GM20431 (cell line): ENCODE data around the gene SMYD3.
"Not testable (repeated sequence)": the region's sequence is repeated elsewhere in the genome, so short reads cannot be mapped to it uniquely, and the experiment has no call there.

Experiments
- in situ Hi-C: fragments of 300-500 bp; cut with MseI, MboI; formaldehyde crosslinking; loops from one replicate; pipeline ENCODE4 v1.15.0; 2020; ENCODE audit warnings: low sequenced_read_pairs; ENCODE audit not compliant: unreplicated experiment

Gene SMYD3

DNA sequence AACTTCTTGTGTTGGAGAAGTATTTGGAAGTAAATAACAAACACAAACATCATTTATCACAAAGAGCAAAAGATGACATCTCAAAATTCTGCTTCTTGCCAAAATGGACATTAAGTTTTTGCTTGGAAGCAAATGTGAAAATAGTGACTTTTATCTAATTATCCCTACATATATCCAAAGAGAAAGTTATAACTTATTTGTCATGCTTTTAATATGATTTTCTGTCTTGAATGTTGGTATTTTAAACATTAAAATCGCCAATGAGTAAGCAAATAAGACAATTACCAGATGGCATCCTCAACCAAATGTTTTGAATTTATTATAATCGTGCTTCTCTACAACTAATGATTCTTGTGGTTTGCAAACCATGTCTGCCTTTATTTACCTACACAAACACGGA is 758.0 kb downstream of the SMYD3 start:
- in situ Hi-C loops: no loop called here

DNA sequence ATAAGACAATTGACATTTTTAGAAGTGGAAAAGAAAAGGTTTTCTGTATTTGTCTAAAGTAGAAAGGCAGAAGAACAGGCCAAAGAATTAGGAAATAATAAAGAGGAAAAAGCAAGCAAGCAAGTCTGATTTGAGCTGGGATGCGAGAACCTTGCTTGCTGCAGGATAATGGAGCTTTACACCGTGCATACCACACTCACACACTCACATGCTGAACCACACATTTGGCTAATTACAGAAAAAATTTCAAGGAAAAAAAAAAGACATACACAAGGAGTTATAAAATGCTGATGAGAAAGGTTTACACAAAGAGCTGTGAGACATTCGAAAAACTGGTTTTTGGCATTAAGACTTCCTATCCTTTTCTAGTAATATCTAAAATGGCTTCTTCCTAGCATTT is 758.4 kb downstream of the SMYD3 start:
- in situ Hi-C loops: no loop called here

DNA sequence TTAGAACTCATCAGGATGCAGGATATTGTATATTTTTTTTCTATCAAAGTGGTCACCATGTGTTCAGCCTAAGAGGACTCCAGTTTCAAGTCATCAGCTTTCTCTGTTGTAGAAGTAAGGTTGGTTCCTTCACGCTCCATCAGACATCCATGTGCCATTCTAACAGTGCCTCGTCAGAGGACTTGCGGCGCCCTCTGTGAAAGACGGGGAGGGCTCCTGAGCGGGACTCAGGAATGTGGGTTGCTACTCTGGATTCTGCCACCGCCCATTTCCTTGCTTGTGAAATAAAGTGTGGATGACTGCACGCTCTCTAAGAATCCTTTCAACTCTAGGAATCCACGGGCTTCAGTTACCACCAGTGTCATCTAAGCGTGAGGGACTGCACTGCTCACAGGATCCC is 758.8 kb downstream of the SMYD3 start:
- in situ Hi-C loops: no loop called here

GRCh38 chr1:245742896-245743295 is 764.2 kb downstream of the SMYD3 start:
- in situ Hi-C loops: no loop called here

DNA sequence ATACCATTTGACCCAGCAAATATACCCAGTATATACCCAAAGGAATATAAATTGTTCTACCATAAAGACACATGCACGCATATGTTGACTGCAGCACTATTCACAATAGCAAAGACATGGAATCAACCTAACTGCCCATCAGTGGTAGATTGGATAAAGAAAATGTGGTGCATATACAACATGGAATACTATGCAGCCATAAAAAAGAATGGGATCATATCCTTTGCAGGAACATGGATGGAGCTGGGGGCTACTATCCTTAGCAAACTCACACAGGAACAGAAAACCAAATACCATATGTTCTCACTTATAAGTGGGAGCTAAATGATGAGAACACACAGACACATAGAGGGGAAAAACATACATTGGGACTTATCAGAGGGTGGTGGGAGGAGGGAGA is 766.7 kb downstream of the SMYD3 start:
- in situ Hi-C loops: not testable (repeated sequence)

- in situ Hi-C loops: no loop called here
Measured at GRCh38 chr1:245730801-245731200, 776.3 kb downstream of the SMYD3 start.

DNA sequence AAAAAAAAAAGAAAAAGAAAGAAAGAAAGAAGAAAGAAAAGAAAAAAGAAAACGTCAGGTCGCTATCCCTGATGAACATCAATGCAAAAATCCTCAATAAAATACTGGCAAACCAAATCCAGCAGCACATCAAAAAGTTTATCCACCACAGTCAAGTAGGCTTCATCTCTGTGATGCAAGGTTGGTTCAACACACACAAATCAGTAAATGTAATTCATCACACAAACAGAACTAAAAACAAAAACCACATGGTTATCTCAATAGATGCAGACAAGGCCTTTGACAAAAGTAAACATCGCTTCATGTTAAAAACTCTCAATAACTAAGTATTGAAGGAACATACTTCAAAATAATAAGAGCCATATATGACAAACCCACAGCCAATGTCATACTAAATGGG is 779.0 kb downstream of the SMYD3 start:
- in situ Hi-C loops: not testable (repeated sequence)

DNA sequence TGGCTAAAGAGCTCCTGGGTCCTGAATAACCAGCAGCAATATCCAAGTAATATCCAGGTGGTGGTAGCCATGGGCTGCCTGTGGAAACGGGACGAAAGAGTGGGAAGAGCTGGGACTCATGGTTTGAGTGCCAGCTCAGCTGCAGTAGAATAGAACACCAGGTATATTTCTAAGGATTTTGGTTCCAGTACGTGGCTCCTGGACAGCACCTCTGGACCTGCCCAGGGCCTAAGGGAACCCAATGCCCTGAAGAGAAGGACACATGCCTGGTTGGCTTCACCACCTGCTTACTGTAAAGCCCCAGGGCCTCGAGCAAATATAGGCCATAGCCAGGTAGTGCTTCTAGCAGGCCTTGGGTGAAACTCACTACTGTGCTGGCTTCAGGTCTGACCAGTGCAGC is 785.6 kb downstream of the SMYD3 start:
- in situ Hi-C loops: no loop called here

DNA sequence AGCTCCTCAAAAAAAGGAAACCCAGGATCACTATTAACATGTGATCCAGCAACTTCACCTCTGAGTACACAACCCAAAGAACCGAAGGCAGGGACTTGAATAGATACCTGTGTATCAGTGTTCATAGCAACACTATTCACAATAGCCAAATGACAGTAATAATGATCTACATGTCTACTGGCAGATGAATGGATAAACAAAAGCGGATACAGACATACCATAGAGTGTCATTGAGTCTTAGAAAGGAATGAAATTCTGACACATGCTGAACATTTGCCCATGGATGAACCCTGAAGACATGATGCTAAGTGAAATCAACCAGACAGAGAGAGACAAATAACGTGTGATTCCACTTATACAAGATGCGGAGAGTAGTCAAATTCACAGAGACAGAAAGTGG is 788.1 kb downstream of the SMYD3 start:
- in situ Hi-C loops: no loop called here

DNA sequence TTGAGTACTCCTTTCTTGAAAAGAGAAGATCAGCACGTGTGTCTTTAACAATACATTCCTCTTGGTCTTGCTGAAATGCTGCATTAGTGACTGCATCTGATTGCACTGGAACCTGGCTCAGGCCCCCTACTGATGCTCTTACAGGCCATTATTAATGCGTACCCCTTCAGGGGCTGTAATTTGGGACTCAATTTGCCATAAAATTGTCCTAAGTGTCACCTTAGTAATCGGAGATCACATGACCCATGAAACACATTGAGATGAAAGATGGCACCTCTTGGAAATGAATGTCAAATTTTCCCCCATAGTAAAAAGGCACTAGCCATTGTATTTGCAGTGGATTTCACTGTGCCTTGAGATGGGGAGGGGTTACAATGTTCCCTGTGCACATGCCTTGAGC is 789.0 kb downstream of the SMYD3 start:
- in situ Hi-C loops: no loop called here

GRCh38 chr1:245717611-245718010 is 789.5 kb downstream of the SMYD3 start:
- in situ Hi-C loops: no loop called here

GRCh38 chr1:245716561-245716960 is 790.5 kb downstream of the SMYD3 start:
- in situ Hi-C loops: no loop called here

DNA sequence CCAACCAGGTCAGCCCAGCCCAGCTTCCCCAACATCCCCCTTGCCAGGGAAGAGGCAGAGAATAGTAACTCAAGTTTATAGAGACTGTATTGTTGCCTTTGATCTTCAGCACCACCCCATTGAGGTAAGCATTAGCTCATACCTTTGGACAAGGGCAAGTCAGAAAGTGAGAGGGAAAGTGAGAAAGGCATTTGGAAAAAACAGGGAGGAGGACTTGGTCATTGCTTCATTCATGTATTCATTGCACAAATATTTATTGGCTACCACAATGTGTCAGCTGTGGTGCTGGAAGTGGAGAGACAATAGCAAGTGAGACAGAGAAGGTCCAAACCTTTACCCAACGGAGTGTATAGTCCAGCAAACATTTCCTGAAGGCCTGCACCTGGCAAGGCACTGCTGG is 791.1 kb downstream of the SMYD3 start:
- in situ Hi-C loops: no loop called here

- in situ Hi-C loops: no loop called here
Measured at GRCh38 chr1:245715291-245715701, 791.8 kb downstream of the SMYD3 start.

GRCh38 chr1:245714027-245714426 is 793.1 kb downstream of the SMYD3 start:
- in situ Hi-C loops: not testable (repeated sequence)

- in situ Hi-C loops: no loop called here
Measured at GRCh38 chr1:245710961-245711903, 795.8 kb downstream of the SMYD3 start.

- in situ Hi-C loops: no loop called here
Measured at GRCh38 chr1:245707941-245708340, 799.1 kb downstream of the SMYD3 start.

DNA sequence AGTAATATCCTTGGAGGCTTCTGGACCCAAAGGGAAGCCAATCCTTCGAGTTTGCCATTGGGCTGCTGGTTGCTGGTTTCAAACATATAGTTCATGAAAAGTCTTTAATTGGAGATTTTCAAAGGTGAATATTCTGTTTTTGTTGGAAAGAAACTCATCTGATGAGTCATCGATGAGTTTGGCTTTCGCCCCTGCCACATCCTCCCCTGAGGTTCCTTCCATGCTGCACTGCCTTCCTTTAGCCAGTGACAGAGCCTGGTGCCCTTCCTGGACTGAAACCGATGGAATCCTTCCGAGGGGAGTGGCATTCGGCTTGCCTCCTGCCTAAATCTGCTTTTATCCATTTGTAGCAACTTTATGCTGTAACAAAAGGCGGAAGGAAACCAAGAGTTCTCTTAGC is 802.3 kb downstream of the SMYD3 start:
- in situ Hi-C loops: no loop called here

DNA sequence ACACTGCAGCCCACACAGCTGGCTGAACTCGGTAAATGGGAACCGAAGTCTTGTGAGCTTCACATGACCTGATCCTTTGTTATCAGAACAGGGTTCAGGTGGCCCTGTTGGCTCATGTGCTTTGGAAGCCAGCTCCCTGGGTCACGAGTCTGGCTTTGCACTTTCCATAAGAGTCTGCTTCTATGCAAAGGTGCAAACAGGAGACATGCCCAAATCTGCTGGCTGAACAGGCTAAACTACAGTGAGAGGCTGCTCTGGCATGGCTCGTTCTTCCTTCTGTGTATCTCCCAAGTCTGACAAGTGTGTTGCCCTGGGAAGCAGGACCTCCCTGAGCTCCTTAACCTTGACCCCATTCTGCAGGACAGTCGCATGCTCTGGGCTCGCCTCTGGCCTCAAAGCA is 802.7 kb downstream of the SMYD3 start:
- in situ Hi-C loops: no loop called here

GRCh38 chr1:245702346-245702745 is 804.7 kb downstream of the SMYD3 start:
- in situ Hi-C loops: no loop called here

GRCh38 chr1:245701631-245702030 is 805.4 kb downstream of the SMYD3 start:
- in situ Hi-C loops: no loop called here

GRCh38 chr1:245700631-245701030 is 806.4 kb downstream of the SMYD3 start:
- in situ Hi-C loops: no loop called here
